DMS79 treated with DMSO at 0.1 percent for 48 hours (cell line): ENCODE results near the gene GAS2L2.

Experiments
- DNase-seq: peaks from one replicate; lab custom pipeline; 2025; lab: John Stamatoyannopoulos, UW

GAS2L2 gene

GRCh38 chr17:35752945-35753764, at the start of gene GAS2L2:
Gene GAS2L2 (minus strand): TSS chr17:35753239. CDS start chr17:35752850, 389 bp downstream.
- no peak for DNase-seq

GRCh38 chr17:35801583-35802224, 48.7 kb upstream of the GAS2L2 start:
- DNase-seq, result peak; percentile 15

GRCh38 chr17:35799942-35800341, 46.9 kb upstream of the GAS2L2 start:
- DNase-seq, result no peak

- DNase-seq, result no peak
Measured at GRCh38 chr17:35797918-35798317, 44.9 kb upstream of the GAS2L2 start.

- no peak for DNase-seq
Measured at GRCh38 chr17:35797370-35797769, 44.3 kb upstream of the GAS2L2 start.

- DNase-seq, result no peak
Measured at GRCh38 chr17:35796942-35797341, 43.9 kb upstream of the GAS2L2 start.

- DNase-seq, result no peak
Measured at GRCh38 chr17:35795871-35796265, 42.8 kb upstream of the GAS2L2 start.

GRCh38 chr17:35795007-35795870, 42.2 kb upstream of the GAS2L2 start, which contains the start of gene MMP28:
Gene MMP28 (minus strand): TSS chr17:35795641. CDS start chr17:35795377, 264 bp downstream.
- DNase-seq, result peak; percentile 33

GRCh38 chr17:35793257-35793656, 40.2 kb upstream of the GAS2L2 start:
- no peak for DNase-seq

- DNase-seq, result no peak
Measured at GRCh38 chr17:35791681-35792350, 38.8 kb upstream of the GAS2L2 start.

GRCh38 chr17:35790841-35791240, 37.8 kb upstream of the GAS2L2 start:
- DNase-seq, result no peak

- DNase-seq, result no peak
Measured at GRCh38 chr17:35788477-35789368, 35.7 kb upstream of the GAS2L2 start.

GRCh38 chr17:35786941-35787432, 33.9 kb upstream of the GAS2L2 start:
- DNase-seq, result no peak

- DNase-seq, result no peak
Measured at GRCh38 chr17:35784895-35785294, 31.9 kb upstream of the GAS2L2 start.

GRCh38 chr17:35780950-35781349, 27.9 kb upstream of the GAS2L2 start:
- no peak for DNase-seq

GRCh38 chr17:35778641-35779196, 25.7 kb upstream of the GAS2L2 start:
- no peak for DNase-seq

- no peak for DNase-seq
Measured at GRCh38 chr17:35775583-35775982, 22.5 kb upstream of the GAS2L2 start.

- no peak for DNase-seq
Measured at GRCh38 chr17:35775039-35775438, 22.0 kb upstream of the GAS2L2 start.

- peak; percentile 36 for DNase-seq
Measured at GRCh38 chr17:35774499-35774898, 21.5 kb upstream of the GAS2L2 start.
